Keratinocyte (primary cell): ENCODE results near the gene PTGR3. TPM values are rescaled to one million over a fixed set of nuclear protein-coding genes. Genes with fewer than 3 reads are reported as not detected.

Experiments used
- DNase-seq: peaks from one replicate; pipeline ENCODE4 v3.0.0-alpha.2; 2011; ENCODE audit warnings: low read depth, missing footprints, low spot score
- FAIRE-seq: peaks from 2 replicates; lab custom pipeline; 2011; peaks lifted over from hg19 to GRCh38; lab: Jason Lieb, UNC
- H2AFZ ChIP-seq: 2 replicates; pipeline ENCODE4 v1.6.0; 2012; ENCODE audit warnings: low read length, control low read depth, inconsistent platforms; ENCODE audit not compliant: control insufficient read depth
- H3K27ac ChIP-seq: 2 replicates; pipeline ENCODE4 v1.5.1; 2011; ENCODE audit warnings: low read length; ENCODE audit not compliant: control insufficient read depth, insufficient read depth
- H3K27me3 ChIP-seq: 3 replicates; pipeline ENCODE4 v1.6.0; 2011; ENCODE audit warnings: low read length; ENCODE audit not compliant: control insufficient read depth, insufficient read depth; ENCODE audit errors: extremely low read depth
- H3K36me3 ChIP-seq, 2 experiments: 2 replicates in 1 of 2; 3 replicates in 1 of 2; pipeline ENCODE4 v1.5.1; 2011; ENCODE audit warnings: low read length in 2 of 2, mild to moderate bottlenecking in 1 of 2; ENCODE audit not compliant: control insufficient read depth in 2 of 2, insufficient read depth in 2 of 2; ENCODE audit errors: extremely low read depth in 1 of 2
- H3K4me1 ChIP-seq: 3 replicates; pipeline ENCODE4 v1.5.1; 2011; ENCODE audit warnings: low read length; ENCODE audit not compliant: control insufficient read depth, insufficient read depth; ENCODE audit errors: extremely low read depth
- H3K4me2 ChIP-seq: 3 replicates; pipeline ENCODE4 v1.6.0; 2011; ENCODE audit warnings: low read depth, low read length; ENCODE audit not compliant: control insufficient read depth, insufficient read depth; ENCODE audit errors: extremely low read depth
- H3K4me3 ChIP-seq, 3 experiments: fragments of 200-600 bp in 1 of 3; sonication (generic) in 1 of 3; 2 replicates in 2 of 3; 3 replicates in 1 of 3; pipeline ENCODE4 v1.5.1; 2011 to 2016; ENCODE audit warnings: low read length in 3 of 3, mild to moderate bottlenecking in 3 of 3, control low read depth in 2 of 3, inconsistent platforms in 1 of 3, low read depth in 1 of 3, mixed read lengths in 1 of 3, mixed run types in 1 of 3, moderate library complexity in 1 of 3; ENCODE audit not compliant: control insufficient read depth in 2 of 3, insufficient read depth in 2 of 3; ENCODE audit errors: extremely low read depth in 1 of 3
- H3K79me2 ChIP-seq: 2 replicates; pipeline ENCODE4 v1.6.0; 2012; ENCODE audit warnings: low read length; ENCODE audit not compliant: control insufficient read depth, insufficient read depth
- H3K9ac ChIP-seq: 3 replicates; pipeline ENCODE4 v1.6.0; 2011; ENCODE audit warnings: low read length; ENCODE audit not compliant: control insufficient read depth, insufficient read depth; ENCODE audit errors: extremely low read depth
- H3K9me1 ChIP-seq: 3 replicates; pipeline ENCODE4 v1.6.0; 2011; ENCODE audit warnings: low read length; ENCODE audit not compliant: control insufficient read depth, insufficient read depth; ENCODE audit errors: extremely low read depth
- H3K9me3 ChIP-seq: 2 replicates; pipeline ENCODE4 v1.5.1; 2012; ENCODE audit warnings: low read depth, low read length; ENCODE audit not compliant: control insufficient read depth
- H4K20me1 ChIP-seq: 3 replicates; pipeline ENCODE4 v1.6.0; 2011; ENCODE audit warnings: low read length; ENCODE audit not compliant: control insufficient read depth, insufficient read depth; ENCODE audit errors: extremely low read depth
- EZH2 ChIP-seq: IDR thresholded peaks from one replicate; pipeline ENCODE4 v1.6.1; 2012; ENCODE audit warnings: inconsistent platforms, mild to moderate bottlenecking, low read length, moderate library complexity
- dilution Hi-C: fragments of 300-500 bp; cut with MboI; formaldehyde crosslinking; loops from one replicate; pipeline ENCODE4 v1.7.0; 2020; ENCODE audit warnings: low sequenced_read_pairs; ENCODE audit not compliant: extremely low pct_ligation_motif_present
- polyA plus RNA-seq, 5 experiments: library from polyadenylated mRNA; depleted of rRNA in 3 of 5; stranded (reverse) in 3 of 5; stranded (forward) in 1 of 5; unstranded in 1 of 5; fragments of >200 nt; gene quantifications; 1 replicate in 1 of 5; 2 replicates in 3 of 5; 3 replicates in 1 of 5; pipeline versions ENCODE4 v1.2.1 to v1.2.3, GENCODE V29; 2011 to 2012; ENCODE audit warnings: missing spikeins in 2 of 5, low read depth in 1 of 5, low replicate concordance in 1 of 5
- TF ChIP-seq, protein P1 (sequence below), 3 experiments: IDR thresholded peaks in 1 of 3; conservative IDR thresholded peaks in 1 of 3; optimal IDR thresholded peaks in 1 of 3; 2 replicates in 2 of 3; 3 replicates in 1 of 3; pipeline versions ENCODE3 to v1.5.1; 2011; ENCODE audit warnings: low read length in 3 of 3, mild to moderate bottlenecking in 3 of 3, moderate library complexity in 2 of 3, control low read depth in 1 of 3, inconsistent platforms in 1 of 3; ENCODE audit not compliant: insufficient read depth in 2 of 3; ENCODE audit errors: extremely low read depth in 1 of 3

The PTGR3 gene
- polyA plus RNA-seq, 1 donor (not counting 4 experiments of a cell fraction or from before 2014, with no cell fraction given): 25.2 TPM

DNA sequence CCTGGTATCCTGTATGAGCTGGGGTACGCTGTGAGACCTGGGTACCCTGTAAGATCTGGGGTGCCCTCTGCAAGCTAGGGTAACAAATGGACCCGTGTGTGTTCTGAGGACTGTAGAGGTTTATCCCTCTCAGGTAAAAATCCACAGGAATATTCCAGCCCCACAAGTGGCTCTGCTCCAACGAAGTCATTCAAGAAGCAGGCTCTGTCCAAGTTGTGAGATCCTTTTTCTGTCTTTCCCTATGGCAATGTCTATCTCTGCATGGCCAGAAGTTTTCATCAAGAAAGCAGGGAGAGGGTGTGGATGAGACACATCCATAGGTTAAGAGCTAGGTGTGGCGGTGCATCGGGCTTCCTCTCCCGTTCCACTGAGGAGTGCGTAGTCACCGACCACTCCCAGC is 43.0 kb downstream of the PTGR3 start:
- Histone ChIP-seq H3K4me1 (no peaks in the 10 kb centered on the region), H3K36me3 (no peaks in the 10 kb centered on the region), H3K9ac (no peak overlapping the region), H3K4me2 (no peak overlapping the region), H3K9me3 (no peaks in the 10 kb centered on the region), H2AFZ (no peak overlapping the region), H3K27me3 (peaks cover 5% of the 10 kb centered on the region), H3K27ac (no peak overlapping the region), H3K79me2 (no peaks in the 10 kb centered on the region), H4K20me1 (no peaks in the 10 kb centered on the region), H3K4me3 (no peak overlapping the region), H3K9me1 (no peaks in the 10 kb centered on the region)
- no peak for DNase-seq
- dilution Hi-C loops: no loop called here
- TF ChIP-seq EZH2: no peak
- TF ChIP-seq, protein P1, sequence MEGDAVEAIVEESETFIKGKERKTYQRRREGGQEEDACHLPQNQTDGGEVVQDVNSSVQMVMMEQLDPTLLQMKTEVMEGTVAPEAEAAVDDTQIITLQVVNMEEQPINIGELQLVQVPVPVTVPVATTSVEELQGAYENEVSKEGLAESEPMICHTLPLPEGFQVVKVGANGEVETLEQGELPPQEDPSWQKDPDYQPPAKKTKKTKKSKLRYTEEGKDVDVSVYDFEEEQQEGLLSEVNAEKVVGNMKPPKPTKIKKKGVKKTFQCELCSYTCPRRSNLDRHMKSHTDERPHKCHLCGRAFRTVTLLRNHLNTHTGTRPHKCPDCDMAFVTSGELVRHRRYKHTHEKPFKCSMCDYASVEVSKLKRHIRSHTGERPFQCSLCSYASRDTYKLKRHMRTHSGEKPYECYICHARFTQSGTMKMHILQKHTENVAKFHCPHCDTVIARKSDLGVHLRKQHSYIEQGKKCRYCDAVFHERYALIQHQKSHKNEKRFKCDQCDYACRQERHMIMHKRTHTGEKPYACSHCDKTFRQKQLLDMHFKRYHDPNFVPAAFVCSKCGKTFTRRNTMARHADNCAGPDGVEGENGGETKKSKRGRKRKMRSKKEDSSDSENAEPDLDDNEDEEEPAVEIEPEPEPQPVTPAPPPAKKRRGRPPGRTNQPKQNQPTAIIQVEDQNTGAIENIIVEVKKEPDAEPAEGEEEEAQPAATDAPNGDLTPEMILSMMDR (optimal IDR thresholded peaks at IDR 0.05 in 1 of 3, IDR thresholded peaks at IDR 0.05 in 1 of 3, conservative IDR thresholded peaks at IDR 0.05 in 1 of 3; ENCODE audit: extremely low read depth in 1 of 3, insufficient read depth in 2 of 3, low read length in 3 of 3): no peak
- FAIRE-seq: no peak

DNA sequence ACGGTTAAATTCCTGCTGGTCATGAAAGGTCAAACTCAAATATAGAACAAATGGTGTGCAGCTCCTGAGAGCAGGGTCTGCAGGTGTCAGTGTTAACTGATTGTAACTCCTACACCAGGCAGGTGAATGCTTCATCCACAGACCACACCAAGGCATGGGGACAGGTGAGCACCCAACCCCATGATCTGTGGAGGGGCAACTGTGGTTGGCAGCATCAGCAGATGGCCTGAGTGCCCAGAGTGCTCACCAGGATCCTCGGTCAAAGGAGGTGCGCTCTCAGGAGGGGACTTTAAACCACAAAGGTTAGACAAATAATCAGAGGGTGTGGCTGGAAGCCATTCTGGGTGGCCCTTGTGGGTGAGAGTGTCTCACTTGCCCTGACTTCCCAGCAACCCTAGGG is 44.5 kb downstream of the PTGR3 start:
- TF ChIP-seq, protein P1 (optimal IDR thresholded peaks at IDR 0.05 in 1 of 3, IDR thresholded peaks at IDR 0.05 in 1 of 3, conservative IDR thresholded peaks at IDR 0.05 in 1 of 3; ENCODE audit: extremely low read depth in 1 of 3, insufficient read depth in 2 of 3, low read length in 3 of 3): no peak
- no peak for TF ChIP-seq EZH2
- no peak overlapping the region for H2AFZ ChIP-seq
- no peaks in the 10 kb centered on the region for H3K9me3 ChIP-seq
- no peaks in the 10 kb centered on the region for H3K79me2 ChIP-seq
- H3K9me1 ChIP-seq: no peaks in the 10 kb centered on the region
- DNase-seq (no peak), FAIRE-seq (no peak)
- no peak overlapping the region for H3K9ac ChIP-seq
- no peak overlapping the region for H3K4me3 ChIP-seq
- dilution Hi-C loops: no loop called here
- H3K27me3 ChIP-seq: peaks cover 5% of the 10 kb centered on the region
- no peak overlapping the region for H3K27ac ChIP-seq
- no peaks in the 10 kb centered on the region for H3K4me1 ChIP-seq
- H3K36me3 ChIP-seq: no peaks in the 10 kb centered on the region
- H4K20me1 ChIP-seq: no peaks in the 10 kb centered on the region
- H3K4me2 ChIP-seq: no peak overlapping the region
